H9 (cell line): ENCODE measurements around the gene TARM1. TPM values are rescaled to one million over a fixed set of nuclear protein-coding genes. Genes with fewer than 3 reads are reported as not detected.

ENCODE experiments used
- DNase-seq: peaks from one replicate; pipeline ENCODE4 v3.0.0-alpha.2; 2017
- H2AFZ ChIP-seq: one replicate; pipeline ENCODE4 v1.6.1; 2013; ENCODE audit warnings: mild to moderate bottlenecking, low read length, control low read depth, moderate library complexity
- H2AK5ac ChIP-seq: 2 replicates; pipeline ENCODE4 v1.6.1; 2013; ENCODE audit warnings: low read length, control low read depth, mixed read lengths; ENCODE audit not compliant: insufficient read length
- H2BK120ac ChIP-seq: one replicate; pipeline ENCODE4 v1.6.1; 2013; ENCODE audit warnings: low read depth, mild to moderate bottlenecking, low read length, control low read depth, inconsistent platforms; ENCODE audit not compliant: poor library complexity, severe bottlenecking
- H2BK12ac ChIP-seq: 2 replicates; pipeline ENCODE4 v1.6.1; 2013; ENCODE audit warnings: low read length, control low read depth, mixed read lengths, low read depth; ENCODE audit not compliant: insufficient read length
- H2BK15ac ChIP-seq: 2 replicates; pipeline ENCODE4 v1.6.1; 2013; ENCODE audit warnings: low read depth, low read length, control low read depth
- H2BK20ac ChIP-seq: one replicate; pipeline ENCODE4 v1.6.1; 2013; ENCODE audit warnings: low read depth, mild to moderate bottlenecking, low read length, control low read depth, inconsistent platforms; ENCODE audit not compliant: poor library complexity, severe bottlenecking
- H2BK5ac ChIP-seq: 2 replicates; pipeline ENCODE4 v1.6.1; 2013; ENCODE audit warnings: low read length, control low read depth, mixed read lengths; ENCODE audit not compliant: insufficient read length
- H3K14ac ChIP-seq: 2 replicates; pipeline ENCODE4 v1.6.1; 2013; ENCODE audit warnings: low read length, control low read depth; ENCODE audit not compliant: insufficient read depth
- H3K18ac ChIP-seq: 2 replicates; pipeline ENCODE4 v1.6.1; 2013; ENCODE audit warnings: low read depth, mild to moderate bottlenecking, mixed read lengths, low read length, control low read depth; ENCODE audit not compliant: insufficient read length
- H3K23ac ChIP-seq: 2 replicates; pipeline ENCODE4 v1.6.1; 2013; ENCODE audit warnings: low read length, control low read depth, mixed read lengths, low read depth; ENCODE audit not compliant: insufficient read length
- H3K23me2 ChIP-seq: 2 replicates; pipeline ENCODE4 v1.6.1; 2013; ENCODE audit warnings: low read depth, mild to moderate bottlenecking, mixed read lengths, low read length, control low read depth; ENCODE audit not compliant: insufficient read length, poor library complexity, severe bottlenecking
- H3K27ac ChIP-seq: 2 replicates; pipeline ENCODE4 v1.5.1; 2013; ENCODE audit warnings: low read length, control low read depth, mixed read lengths, low read depth; ENCODE audit not compliant: insufficient read length
- H3K27me3 ChIP-seq: 2 replicates; pipeline ENCODE4 v1.6.1; 2013; ENCODE audit warnings: low read length, control low read depth, inconsistent platforms; ENCODE audit not compliant: insufficient read depth
- H3K4ac ChIP-seq: 2 replicates; pipeline ENCODE4 v1.6.1; 2013; ENCODE audit warnings: low read depth, mild to moderate bottlenecking, control low read depth, inconsistent platforms, low read length, moderate library complexity
- H3K4me1 ChIP-seq: 2 replicates; pipeline ENCODE4 v1.6.1; 2013; ENCODE audit warnings: low read length, control low read depth, inconsistent platforms; ENCODE audit not compliant: insufficient read depth
- H3K4me2 ChIP-seq: 2 replicates; pipeline ENCODE4 v1.6.1; 2013; ENCODE audit warnings: low read length, control low read depth, mixed read lengths; ENCODE audit not compliant: insufficient read length, insufficient read depth
- H3K56ac ChIP-seq: 2 replicates; pipeline ENCODE4 v1.6.1; 2013; ENCODE audit warnings: low read depth, mild to moderate bottlenecking, mixed read lengths, low read length, control low read depth; ENCODE audit not compliant: insufficient read length
- H3K79me1 ChIP-seq: 2 replicates; pipeline ENCODE4 v1.6.1; 2013; ENCODE audit warnings: low read depth, mild to moderate bottlenecking, moderate library complexity, low read length, control low read depth, inconsistent platforms; ENCODE audit not compliant: insufficient read depth, poor library complexity, severe bottlenecking
- H3K79me2 ChIP-seq: 2 replicates; pipeline ENCODE4 v1.6.1; 2013; ENCODE audit warnings: low read length, control low read depth, inconsistent platforms; ENCODE audit not compliant: insufficient read depth
- H3K9ac ChIP-seq: 2 replicates; pipeline ENCODE4 v1.6.1; 2013; ENCODE audit warnings: low read length, control low read depth, mixed read lengths; ENCODE audit not compliant: insufficient read length; ENCODE audit errors: extremely low read depth
- H3K9me3 ChIP-seq: one replicate; pipeline ENCODE4 v1.6.1; 2013; ENCODE audit warnings: low read depth, low read length, inconsistent platforms; ENCODE audit not compliant: control insufficient read depth
- H3T11ph ChIP-seq: one replicate; pipeline ENCODE4 v1.6.1; 2013; ENCODE audit warnings: mild to moderate bottlenecking, low read length, control low read depth, inconsistent platforms
- H4K20me1 ChIP-seq: one replicate; pipeline ENCODE4 v1.6.1; 2013; ENCODE audit not compliant: control insufficient read depth, insufficient read length, insufficient read depth
- H4K5ac ChIP-seq: 2 replicates; pipeline ENCODE4 v1.6.1; 2013; ENCODE audit warnings: low read depth, mild to moderate bottlenecking, mixed read lengths, low read length, control low read depth; ENCODE audit not compliant: insufficient read length
- H4K8ac ChIP-seq: replicated peaks from 2 replicates; pipeline ENCODE4 v1.6.1; 2013; ENCODE audit warnings: low read length, control low read depth, mixed read lengths, low read depth; ENCODE audit not compliant: insufficient read length
- H4K91ac ChIP-seq: 2 replicates; pipeline ENCODE4 v1.6.1; 2013; ENCODE audit warnings: low read depth, mild to moderate bottlenecking, moderate library complexity, mixed read lengths, low read length, control low read depth; ENCODE audit not compliant: insufficient read length
- H3K27ac Mint-ChIP-seq, 3 experiments: 2 replicates in 2 of 3; 3 replicates in 1 of 3; pipeline ENCODE4 v1.8.0; 2020 to 2021; ENCODE audit warnings: mixed read lengths in 3 of 3, mild to moderate bottlenecking in 1 of 3, moderate library complexity in 1 of 3
- H3K27me3 Mint-ChIP-seq: 2 replicates; pipeline ENCODE4 v1.8.0; 2021; ENCODE audit warnings: low read depth, mild to moderate bottlenecking, moderate library complexity, mixed read lengths
- H3K36me3 Mint-ChIP-seq, 3 experiments: 2 replicates in 2 of 3; 3 replicates in 1 of 3; pipeline ENCODE4 v1.8.0; 2020 to 2021; ENCODE audit warnings: low read depth in 3 of 3, mixed read lengths in 3 of 3; ENCODE audit not compliant: insufficient read depth in 1 of 3
- H3K4me1 Mint-ChIP-seq, 2 experiments: 2 replicates each; pipeline ENCODE4 v1.8.0; 2020; ENCODE audit warnings: mixed read lengths in 2 of 2
- H3K4me3 Mint-ChIP-seq, 2 experiments: 2 replicates in 1 of 2; 3 replicates in 1 of 2; pipeline ENCODE4 v1.8.0; 2020 to 2021; ENCODE audit warnings: mild to moderate bottlenecking in 2 of 2, mixed read lengths in 2 of 2, moderate library complexity in 1 of 2
- H3K9me3 Mint-ChIP-seq, 2 experiments: 2 replicates in 1 of 2; 3 replicates in 1 of 2; pipeline ENCODE4 v1.8.0; 2020; ENCODE audit warnings: mild to moderate bottlenecking in 2 of 2, mixed read lengths in 2 of 2, moderate library complexity in 1 of 2
- CTCF ChIP-seq: fragments of 200-600 bp; sonication (generic); conservative IDR thresholded peaks from 3 replicates; pipeline ENCODE4 v1.8.0; 2021; ENCODE audit warnings: antibody characterized with exemption, mild to moderate bottlenecking
- WGBS: extraction: QIAGEN DNeasy Blood & Tissue Kit; methylation state at CpG from one replicate; pipeline ENCODE4 v1.1.7; 2013; ENCODE audit warnings: missing lambda C conversion rate, low lambda C conversion rate, mixed read lengths; ENCODE audit not compliant: insufficient read length; ENCODE audit errors: extremely low coverage; 5-methylcytosine and 5-hydroxymethylcytosine counted together
- total RNA-seq: library from RNA; stranded (reverse); gene quantifications from 2 replicates; pipeline ENCODE4 v1.2.1, GENCODE V29; 2021

The TARM1 gene
- total RNA-seq, 1 experiment from 2014 or later = not detected

DNA sequence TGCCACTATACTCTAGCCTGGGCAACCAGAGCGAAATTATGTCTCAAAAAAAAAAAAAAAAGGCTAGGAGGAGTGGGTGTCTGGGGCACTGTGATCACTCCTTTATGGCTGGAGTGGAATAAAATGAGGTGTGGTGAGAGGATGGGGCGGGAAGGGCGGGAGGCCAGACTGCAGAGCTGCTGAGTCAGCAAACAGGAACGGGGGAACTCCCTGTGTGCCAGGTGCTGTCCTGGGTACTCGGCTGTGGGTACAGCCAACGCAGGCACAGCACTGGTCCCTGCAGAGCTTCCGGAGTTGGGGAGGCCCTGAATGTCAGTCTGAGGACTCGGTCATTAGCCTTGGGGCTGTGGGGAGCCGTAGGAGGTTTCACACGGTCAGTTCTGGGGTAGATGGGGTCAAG lies 40.1 kb upstream of the TARM1 start:
- Histone ChIP-seq H4K8ac (no peak overlapping the region), H3K9me3 (no peaks in the 10 kb centered on the region), H3K23ac (no peak overlapping the region), H3K79me1 (peaks cover 7% of the 10 kb centered on the region), H3K56ac (no peak overlapping the region), H4K91ac (no peak overlapping the region), H2BK5ac (no peak overlapping the region), H3K4ac (no peak overlapping the region), H2BK20ac (no peak overlapping the region), H2BK120ac (no peak overlapping the region), H2AFZ (no peak overlapping the region), H3T11ph (no peak overlapping the region), H3K27me3 (no peaks in the 10 kb centered on the region), H4K5ac (no peak overlapping the region), H2BK12ac (no peak overlapping the region), H3K27ac (no peak overlapping the region), H3K23me2 (no peaks in the 10 kb centered on the region), H2BK15ac (no peak overlapping the region), H3K4me1 (no peaks in the 10 kb centered on the region; the same call in 1 of the 2 replicates), H4K20me1 (no peaks in the 10 kb centered on the region), H3K9ac (no peak overlapping the region), H3K79me2 (no peaks in the 10 kb centered on the region; the same call in 1 of the 2 replicates), H3K14ac (no peak overlapping the region), H3K18ac (no peak overlapping the region), H3K4me2 (no peak overlapping the region), H2AK5ac (no peak overlapping the region)
- Mint-ChIP-seq H3K4me3 (no peak overlapping the region), H3K4me1 (peaks cover 3 to 4% of the 10 kb centered on the region in 2 experiments; a peak in 3 of 4 replicates), H3K27ac (no peak overlapping the region), H3K27me3 (no peaks in the 10 kb centered on the region), H3K36me3 (peaks cover 33 to 73% (median 68%) of the 10 kb centered on the region in 3 experiments), H3K9me3 (no peaks in the 10 kb centered on the region)
- no peak for DNase-seq
- WGBS = no CpG with 5 or more reads among the region's 10 CpGs
- no peak for TF ChIP-seq CTCF
